ENCODE measurements around the gene EP300. TPM values are rescaled to one million over a fixed set of nuclear protein-coding genes. Genes with fewer than 3 reads are reported as not detected.
A peak's percentile ranks its signal among the peaks of the same experiment; 100 is the strongest.
"Not testable (repeated sequence)": the region's sequence is repeated elsewhere in the genome, so short reads cannot be mapped to it uniquely, and the experiment has no call there.

EP300 gene
- polyA plus RNA-seq, 1 donor from 2014 or later, result 26.0 TPM

DNA sequence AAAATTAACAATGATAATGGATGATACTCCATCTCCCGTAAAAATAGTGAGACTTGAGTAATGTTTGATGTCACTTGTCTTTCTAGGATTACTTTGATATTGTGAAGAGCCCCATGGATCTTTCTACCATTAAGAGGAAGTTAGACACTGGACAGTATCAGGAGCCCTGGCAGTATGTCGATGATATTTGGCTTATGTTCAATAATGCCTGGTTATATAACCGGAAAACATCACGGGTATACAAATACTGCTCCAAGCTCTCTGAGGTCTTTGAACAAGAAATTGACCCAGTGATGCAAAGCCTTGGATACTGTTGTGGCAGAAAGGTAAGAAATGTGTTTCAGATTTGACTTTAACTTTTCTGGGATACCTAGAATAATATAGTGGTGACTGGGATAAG, 64.7 kb downstream of the EP300 start:
- H3K36me3 Mint-ChIP-seq, result peaks cover 10% of the 10 kb centered on the region
- no peaks in the 10 kb centered on the region for H3K4me1 Mint-ChIP-seq
- H3K4me3 Mint-ChIP-seq, result no peak overlapping the region
- H3K9me3 Mint-ChIP-seq, result no peaks in the 10 kb centered on the region
- no peak overlapping the region for H3K27ac Mint-ChIP-seq
- no peaks in the 10 kb centered on the region for H3K27me3 Mint-ChIP-seq

DNA sequence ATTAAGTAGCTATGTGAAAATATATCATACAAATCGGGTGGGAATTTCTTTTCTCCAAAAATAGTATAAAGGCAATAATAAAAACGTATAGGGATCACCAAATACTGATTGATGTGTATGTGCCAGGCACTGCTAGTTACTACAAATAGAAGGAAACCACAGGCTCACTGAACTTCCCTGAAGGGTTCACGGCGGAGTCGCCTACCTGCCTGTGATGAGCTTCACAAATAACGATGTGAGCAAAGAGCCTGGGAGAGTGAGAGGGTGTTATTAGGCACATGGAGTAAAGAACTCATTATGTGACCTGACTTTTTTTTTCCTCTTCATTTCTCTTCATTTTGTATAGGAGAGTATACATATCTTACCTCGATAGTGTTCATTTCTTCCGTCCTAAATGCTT, 76.8 kb downstream of the EP300 start:
- Mint-ChIP-seq H3K4me3 (no peak overlapping the region), H3K27ac (no peak overlapping the region)

DNA sequence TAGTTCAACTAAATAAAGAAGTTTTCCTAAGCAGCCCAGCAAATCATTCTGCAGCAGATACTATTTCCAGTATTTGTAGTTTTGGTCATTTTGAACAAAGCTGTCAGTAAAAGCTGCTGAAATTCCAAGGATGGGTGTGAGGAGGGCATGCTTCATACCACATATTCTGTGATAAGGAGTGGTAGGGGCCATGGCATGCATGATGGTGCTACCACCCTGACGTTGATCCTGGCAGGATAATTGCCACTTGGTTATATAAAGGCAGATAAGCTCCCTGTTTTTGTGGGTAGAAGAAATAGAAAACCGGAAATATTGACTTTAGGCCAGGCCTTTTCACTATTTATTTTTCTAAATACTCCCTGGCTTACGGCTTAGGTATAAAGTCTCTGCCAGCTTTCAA, 79.6 kb downstream of the EP300 start:
- Mint-ChIP-seq H3K27me3 (no peaks in the 10 kb centered on the region), H3K36me3 (peaks cover 6% of the 10 kb centered on the region), H3K9me3 (no peaks in the 10 kb centered on the region), H3K4me1 (peaks cover 5 to 16% (median 11%) of the 10 kb centered on the region in 3 donors), H3K27ac (peak overlapping the region in 1 of 3 donors; percentile 26), H3K4me3 (no peak overlapping the region)

More for the DNA sequence above, 76.8 kb downstream of the EP300 start:
- Mint-ChIP-seq H3K9me3 (no peaks in the 10 kb centered on the region), H3K27me3 (no peaks in the 10 kb centered on the region), H3K36me3 (peaks cover 3% of the 10 kb centered on the region), H3K4me1 (peaks cover 0 to 5% (median 0%) of the 10 kb centered on the region in 3 donors)

DNA sequence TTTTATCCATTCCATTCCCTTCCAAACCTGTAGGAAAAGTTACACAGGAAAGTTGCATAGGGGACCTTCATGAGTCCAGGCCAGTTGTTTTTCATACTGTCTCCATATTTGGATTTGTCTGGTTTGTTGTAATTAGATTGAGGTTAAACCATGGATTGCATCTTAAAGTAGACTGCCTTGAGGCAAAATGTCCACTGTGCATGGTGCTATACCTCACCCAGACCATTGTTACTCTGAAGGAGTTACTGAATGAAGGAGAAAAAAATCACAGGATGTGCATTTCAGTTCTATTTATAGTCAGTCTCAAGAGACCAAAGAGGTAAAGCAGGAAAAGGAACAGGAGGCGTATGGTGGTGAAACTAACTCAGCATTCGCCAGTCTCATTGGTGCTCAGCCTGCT, 83.2 kb downstream of the EP300 start:
- Mint-ChIP-seq H3K27ac (no peak overlapping the region), H3K27me3 (no peaks in the 10 kb centered on the region), H3K4me1 (peaks cover 5 to 20% (median 12%) of the 10 kb centered on the region in 3 donors), H3K9me3 (no peaks in the 10 kb centered on the region), H3K36me3 (peaks cover 3% of the 10 kb centered on the region), H3K4me3 (no peak overlapping the region)

DNA sequence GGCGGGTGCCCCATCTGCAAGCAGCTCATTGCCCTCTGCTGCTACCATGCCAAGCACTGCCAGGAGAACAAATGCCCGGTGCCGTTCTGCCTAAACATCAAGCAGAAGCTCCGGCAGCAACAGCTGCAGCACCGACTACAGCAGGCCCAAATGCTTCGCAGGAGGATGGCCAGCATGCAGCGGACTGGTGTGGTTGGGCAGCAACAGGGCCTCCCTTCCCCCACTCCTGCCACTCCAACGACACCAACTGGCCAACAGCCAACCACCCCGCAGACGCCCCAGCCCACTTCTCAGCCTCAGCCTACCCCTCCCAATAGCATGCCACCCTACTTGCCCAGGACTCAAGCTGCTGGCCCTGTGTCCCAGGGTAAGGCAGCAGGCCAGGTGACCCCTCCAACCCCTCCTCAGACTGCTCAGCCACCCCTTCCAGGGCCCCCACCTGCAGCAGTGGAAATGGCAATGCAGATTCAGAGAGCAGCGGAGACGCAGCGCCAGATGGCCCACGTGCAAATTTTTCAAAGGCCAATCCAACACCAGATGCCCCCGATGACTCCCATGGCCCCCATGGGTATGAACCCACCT, 84.7 kb downstream of the EP300 start:
- peaks cover 5 to 20% (median 12%) of the 10 kb centered on the region in 3 donors for H3K4me1 Mint-ChIP-seq
- no peak overlapping the region for H3K27ac Mint-ChIP-seq
- H3K27me3 Mint-ChIP-seq, result no peaks in the 10 kb centered on the region
- peaks cover 3% of the 10 kb centered on the region for H3K36me3 Mint-ChIP-seq
- no peaks in the 10 kb centered on the region for H3K9me3 Mint-ChIP-seq
- H3K4me3 Mint-ChIP-seq, result no peak overlapping the region

DNA sequence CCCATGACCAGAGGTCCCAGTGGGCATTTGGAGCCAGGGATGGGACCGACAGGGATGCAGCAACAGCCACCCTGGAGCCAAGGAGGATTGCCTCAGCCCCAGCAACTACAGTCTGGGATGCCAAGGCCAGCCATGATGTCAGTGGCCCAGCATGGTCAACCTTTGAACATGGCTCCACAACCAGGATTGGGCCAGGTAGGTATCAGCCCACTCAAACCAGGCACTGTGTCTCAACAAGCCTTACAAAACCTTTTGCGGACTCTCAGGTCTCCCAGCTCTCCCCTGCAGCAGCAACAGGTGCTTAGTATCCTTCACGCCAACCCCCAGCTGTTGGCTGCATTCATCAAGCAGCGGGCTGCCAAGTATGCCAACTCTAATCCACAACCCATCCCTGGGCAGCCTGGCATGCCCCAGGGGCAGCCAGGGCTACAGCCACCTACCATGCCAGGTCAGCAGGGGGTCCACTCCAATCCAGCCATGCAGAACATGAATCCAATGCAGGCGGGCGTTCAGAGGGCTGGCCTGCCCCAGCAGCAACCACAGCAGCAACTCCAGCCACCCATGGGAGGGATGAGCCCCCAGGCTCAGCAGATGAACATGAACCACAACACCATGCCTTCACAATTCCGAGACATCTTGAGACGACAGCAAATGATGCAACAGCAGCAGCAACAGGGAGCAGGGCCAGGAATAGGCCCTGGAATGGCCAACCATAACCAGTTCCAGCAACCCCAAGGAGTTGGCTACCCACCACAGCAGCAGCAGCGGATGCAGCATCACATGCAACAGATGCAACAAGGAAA, 85.4 kb downstream of the EP300 start:
- peaks cover 5 to 18% (median 12%) of the 10 kb centered on the region in 3 donors for H3K4me1 Mint-ChIP-seq
- H3K27me3 Mint-ChIP-seq, result no peaks in the 10 kb centered on the region
- no peak overlapping the region for H3K4me3 Mint-ChIP-seq
- peak overlapping the region in 1 of 3 donors; percentile 41 for H3K27ac Mint-ChIP-seq
- H3K9me3 Mint-ChIP-seq, result no peaks in the 10 kb centered on the region
- H3K36me3 Mint-ChIP-seq, result peaks cover 3% of the 10 kb centered on the region

DNA sequence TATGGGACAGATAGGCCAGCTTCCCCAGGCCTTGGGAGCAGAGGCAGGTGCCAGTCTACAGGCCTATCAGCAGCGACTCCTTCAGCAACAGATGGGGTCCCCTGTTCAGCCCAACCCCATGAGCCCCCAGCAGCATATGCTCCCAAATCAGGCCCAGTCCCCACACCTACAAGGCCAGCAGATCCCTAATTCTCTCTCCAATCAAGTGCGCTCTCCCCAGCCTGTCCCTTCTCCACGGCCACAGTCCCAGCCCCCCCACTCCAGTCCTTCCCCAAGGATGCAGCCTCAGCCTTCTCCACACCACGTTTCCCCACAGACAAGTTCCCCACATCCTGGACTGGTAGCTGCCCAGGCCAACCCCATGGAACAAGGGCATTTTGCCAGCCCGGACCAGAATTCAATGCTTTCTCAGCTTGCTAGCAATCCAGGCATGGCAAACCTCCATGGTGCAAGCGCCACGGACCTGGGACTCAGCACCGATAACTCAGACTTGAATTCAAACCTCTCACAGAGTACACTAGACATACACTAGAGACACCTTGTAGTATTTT, 86.1 kb downstream of the EP300 start:
- Mint-ChIP-seq H3K36me3 (peaks cover 3% of the 10 kb centered on the region), H3K4me1 (peaks cover 5 to 18% (median 12%) of the 10 kb centered on the region in 3 donors), H3K9me3 (no peaks in the 10 kb centered on the region), H3K4me3 (no peak overlapping the region), H3K27me3 (no peaks in the 10 kb centered on the region), H3K27ac (peak overlapping the region in 1 of 3 donors; percentile 41)

DNA sequence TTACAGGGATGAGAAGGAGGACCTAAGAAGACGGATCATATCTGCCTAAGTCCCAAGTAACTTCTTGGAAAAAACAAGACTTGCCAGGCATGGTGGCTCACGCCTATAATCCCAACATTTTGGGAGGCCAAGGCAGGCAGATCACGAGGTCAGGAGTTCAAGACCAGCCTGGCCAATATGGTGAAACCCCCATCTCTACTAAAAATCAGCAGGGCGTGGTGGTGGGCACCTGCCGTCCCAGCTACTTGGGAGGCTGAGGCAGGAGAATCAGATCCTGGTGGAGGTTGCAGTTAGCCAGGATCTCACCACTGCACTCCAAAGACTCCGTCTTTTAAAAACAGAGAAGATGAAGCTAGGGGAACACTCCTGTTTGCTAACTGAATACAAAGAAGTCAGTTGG, 88.0 kb downstream of the EP300 start:
- H3K4me3 Mint-ChIP-seq, H3K36me3 Mint-ChIP-seq, H3K9me3 Mint-ChIP-seq, H3K27me3 Mint-ChIP-seq, H3K4me1 Mint-ChIP-seq, H3K27ac Mint-ChIP-seq: not testable (repeated sequence)

DNA sequence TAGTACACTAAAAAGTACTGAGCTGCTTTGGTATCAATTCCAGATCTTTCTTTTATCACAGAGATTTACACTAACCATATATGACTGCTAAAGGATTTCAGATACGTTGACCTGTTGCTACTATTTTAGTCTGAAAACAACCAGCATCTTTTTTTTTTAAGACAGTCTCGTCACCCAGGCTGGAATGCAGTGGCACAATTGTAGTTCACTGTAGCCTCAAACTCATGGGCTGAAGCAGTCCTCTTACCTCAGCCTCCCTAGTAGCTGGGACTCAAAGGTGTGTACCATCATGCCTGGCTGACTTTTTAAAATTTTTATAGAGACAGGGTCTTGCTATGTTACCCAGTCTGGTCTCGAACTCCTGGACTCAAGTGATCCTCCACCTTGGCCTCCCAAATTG, 88.5 kb downstream of the EP300 start:
- H3K27me3 Mint-ChIP-seq, result no peaks in the 10 kb centered on the region
- peaks cover 0 to 4% (median 2%) of the 10 kb centered on the region in 3 donors for H3K4me1 Mint-ChIP-seq
- peaks cover 3% of the 10 kb centered on the region for H3K36me3 Mint-ChIP-seq
- H3K4me3 Mint-ChIP-seq, result no peak overlapping the region
- peak overlapping the region in 2 of 3 donors; percentile 30 to 75 for H3K27ac Mint-ChIP-seq
- H3K9me3 Mint-ChIP-seq, result no peaks in the 10 kb centered on the region

DNA sequence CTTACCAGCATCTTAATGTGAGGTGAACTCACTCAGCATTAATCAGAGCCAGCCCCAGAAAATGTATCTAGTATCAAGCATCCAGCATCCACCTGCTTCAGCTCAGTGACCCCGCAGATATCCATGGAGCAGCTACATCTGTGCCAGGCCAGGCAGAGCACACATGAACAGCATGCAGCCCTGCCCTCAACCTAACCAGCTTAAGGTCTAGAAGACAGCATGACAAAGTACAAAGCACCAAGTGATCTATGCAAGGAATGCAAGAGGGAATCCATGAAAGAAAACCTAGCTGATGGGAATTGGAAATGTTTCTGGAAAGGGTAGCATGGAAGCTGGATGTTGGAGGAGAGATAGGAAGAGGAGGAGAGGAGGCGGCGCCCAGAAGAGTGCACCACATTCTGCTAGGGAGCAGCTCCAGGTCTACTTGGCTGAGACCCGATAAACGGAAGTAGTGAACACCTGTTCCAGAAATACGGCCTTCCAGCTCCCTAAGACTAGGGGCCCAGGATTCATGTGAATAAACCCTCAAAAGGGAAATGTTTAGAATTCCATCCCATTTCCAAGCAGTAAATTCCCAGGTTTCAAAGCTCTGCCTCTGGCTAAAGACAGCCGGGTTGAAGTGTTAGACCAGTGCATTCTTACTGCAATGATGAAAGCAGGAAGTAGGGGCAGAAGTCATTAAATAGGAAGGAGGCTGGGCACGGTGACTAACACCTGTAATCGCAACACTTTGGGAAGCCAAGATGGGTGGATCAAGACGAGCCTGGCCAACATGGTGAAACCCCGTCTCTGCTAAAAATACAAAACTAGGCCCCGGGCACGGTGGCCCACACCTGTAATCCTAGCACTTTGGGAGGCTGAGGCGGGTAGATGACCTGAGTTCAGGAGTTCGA, 89.2 kb downstream of the EP300 start:
- Mint-ChIP-seq H3K27me3 (no peaks in the 10 kb centered on the region), H3K4me1 (peaks cover 0 to 4% (median 2%) of the 10 kb centered on the region in 3 donors), H3K4me3 (no peak overlapping the region), H3K9me3 (no peaks in the 10 kb centered on the region), H3K27ac (peak overlapping the region in 2 of 3 donors; percentile 30 to 75), H3K36me3 (no peaks in the 10 kb centered on the region)

DNA sequence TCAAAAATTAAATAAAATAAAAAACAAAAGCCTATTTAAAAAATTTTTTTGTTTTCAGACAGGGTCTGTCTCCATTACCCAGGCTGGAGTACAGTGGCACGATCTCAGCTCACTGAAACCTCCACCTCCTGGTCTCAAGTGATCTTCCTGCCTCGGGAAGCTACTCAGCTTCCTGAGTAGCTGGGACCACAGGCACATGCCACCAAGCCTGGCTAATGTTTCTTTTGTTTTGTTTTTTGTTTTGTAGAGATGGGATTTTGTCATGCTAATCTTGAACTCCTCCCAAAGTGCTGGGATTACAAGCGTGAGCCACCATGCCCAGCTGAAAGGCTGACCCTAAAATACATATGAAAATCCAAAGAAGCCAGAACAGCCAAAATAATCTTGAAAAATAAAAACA, 92.3 kb downstream of the EP300 start:
- Mint-ChIP-seq H3K4me3 (no peak overlapping the region), H3K4me1 (no peaks in the 10 kb centered on the region), H3K9me3 (no peaks in the 10 kb centered on the region), H3K27ac (no peak overlapping the region), H3K36me3 (no peaks in the 10 kb centered on the region), H3K27me3 (no peaks in the 10 kb centered on the region)

DNA sequence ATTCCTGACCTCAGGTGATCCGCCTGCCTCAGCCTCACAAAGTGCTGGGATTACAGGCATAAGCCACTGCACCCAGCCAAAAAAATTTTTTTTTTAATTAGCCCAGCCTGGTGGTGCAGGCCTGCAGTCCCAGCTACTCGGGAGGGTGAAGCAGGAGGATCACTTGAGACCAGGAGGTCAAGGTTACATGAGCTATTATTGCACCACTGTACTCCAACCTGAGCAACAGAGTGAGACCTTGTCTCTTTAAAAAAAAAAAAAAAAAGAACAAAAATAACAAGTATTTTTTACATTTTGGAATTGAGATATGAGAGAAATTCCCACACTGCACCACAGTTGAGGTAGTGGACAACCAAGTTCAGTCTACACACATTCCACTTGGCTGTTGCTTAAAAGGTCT, 99.1 kb downstream of the EP300 start:
- no peaks in the 10 kb centered on the region for H3K27me3 Mint-ChIP-seq
- peaks cover 0 to 2% (median 1%) of the 10 kb centered on the region in 3 donors for H3K4me1 Mint-ChIP-seq
- no peaks in the 10 kb centered on the region for H3K36me3 Mint-ChIP-seq
- no peak overlapping the region for H3K27ac Mint-ChIP-seq
- H3K9me3 Mint-ChIP-seq, result no peaks in the 10 kb centered on the region
- no peak overlapping the region for H3K4me3 Mint-ChIP-seq

DNA sequence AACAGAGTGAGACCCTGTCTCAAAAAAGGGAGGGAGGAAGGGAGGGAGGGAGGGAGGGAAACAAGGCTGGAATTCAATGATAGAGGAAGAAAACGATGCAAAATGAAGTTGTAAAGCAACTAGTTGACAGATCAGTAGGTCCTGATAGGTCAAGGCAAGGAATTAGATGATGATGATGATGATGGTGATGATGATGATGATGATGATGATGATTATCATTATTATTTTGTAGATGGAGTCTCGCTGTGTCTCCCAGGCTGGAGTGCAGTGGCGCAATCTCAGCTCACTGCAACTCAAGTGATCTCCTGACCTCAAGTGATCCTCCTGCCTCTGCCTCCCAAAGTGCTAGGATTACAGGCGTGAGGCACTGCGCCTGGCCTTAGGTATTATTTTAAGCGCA, 101.4 kb downstream of the EP300 start:
- peak overlapping the region in 1 of 4 donors; percentile 6 for H3K4me3 Mint-ChIP-seq
- H3K4me1 Mint-ChIP-seq, result peaks cover 9 to 10% (median 9%) of the 10 kb centered on the region in 3 donors
- H3K9me3 Mint-ChIP-seq, result no peaks in the 10 kb centered on the region
- no peaks in the 10 kb centered on the region for H3K27me3 Mint-ChIP-seq
- H3K36me3 Mint-ChIP-seq, result no peaks in the 10 kb centered on the region
- no peak overlapping the region for H3K27ac Mint-ChIP-seq

DNA sequence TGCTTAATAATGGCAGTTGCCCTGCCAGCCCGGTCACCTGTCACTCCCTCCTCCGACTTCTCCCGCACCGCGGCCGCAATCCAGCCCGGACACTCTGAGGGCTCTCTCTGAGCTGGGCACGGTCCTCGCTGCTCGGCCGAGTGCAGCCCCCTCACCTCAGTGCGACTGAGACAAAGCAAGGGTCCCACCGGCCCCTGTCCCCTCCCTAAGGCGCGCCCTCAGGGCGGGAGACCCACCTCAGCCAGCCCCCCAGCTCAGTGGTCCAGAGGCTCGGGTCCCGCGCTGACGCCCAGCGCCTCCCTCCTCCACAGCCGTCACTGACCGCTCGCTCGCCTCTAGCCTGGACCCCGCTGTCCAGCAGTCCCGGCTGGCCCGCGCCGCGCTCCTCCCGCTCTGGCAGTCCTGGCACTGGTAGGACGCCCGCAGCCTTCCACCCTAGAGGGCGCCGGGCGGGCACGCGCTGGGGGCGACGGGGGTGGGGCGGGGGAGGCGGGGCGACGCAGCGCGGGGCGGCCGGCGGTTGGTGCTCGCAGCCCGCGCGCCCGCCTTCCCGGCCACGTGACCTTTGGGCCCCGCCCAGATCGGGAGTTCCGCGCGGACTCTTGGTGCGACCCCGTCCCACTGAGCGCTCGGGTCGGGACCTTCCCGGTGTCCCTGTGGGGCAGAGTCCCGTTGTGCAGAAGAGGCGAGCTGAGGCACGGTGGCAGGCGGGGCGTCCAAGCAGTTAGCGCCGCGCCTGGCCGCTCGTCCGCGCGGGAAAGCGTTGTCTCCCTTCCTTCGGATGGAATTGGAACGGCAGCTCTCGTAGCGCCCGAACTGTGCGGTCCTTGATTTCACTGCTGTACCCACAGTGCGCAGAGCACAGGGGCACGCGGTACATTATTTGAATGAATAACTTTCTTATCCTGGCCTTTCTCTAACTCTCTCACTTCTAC, 104.9 kb downstream of the EP300 start:
- no peaks in the 10 kb centered on the region for H3K36me3 Mint-ChIP-seq

More for the DNA sequence above, 104.9 kb downstream of the EP300 start:
- Mint-ChIP-seq H3K27ac (peak overlapping the region in 1 of 3 donors; percentile 3), H3K9me3 (no peaks in the 10 kb centered on the region), H3K4me3 (peak overlapping the region; percentile 81 to 96 (median 90)), H3K4me1 (peaks cover 9 to 11% (median 10%) of the 10 kb centered on the region in 3 donors), H3K27me3 (peaks cover 2% of the 10 kb centered on the region)
